Activated naive CD8-positive, alpha-beta T cell treated with anti-CD3 and anti-CD28 coated beads for 36 hours (primary cell): ENCODE results near the gene KRTAP4-5. TPM values are rescaled to one million over a fixed set of nuclear protein-coding genes. Genes with fewer than 3 reads are reported as not detected.
"Not testable (repeated sequence)": the region's sequence is repeated elsewhere in the genome, so short reads cannot be mapped to it uniquely, and the experiment has no call there.

Source experiments
- DNase-seq: peaks from one replicate; pipeline ENCODE4 v3.0.0; 2021
- H3K27ac Mint-ChIP-seq: one replicate; pipeline ENCODE4 v1.8.0; 2022; ENCODE audit warnings: mild to moderate bottlenecking, moderate library complexity, mixed read lengths
- H3K27me3 Mint-ChIP-seq: one replicate; pipeline ENCODE4 v1.8.0; 2022; ENCODE audit warnings: mild to moderate bottlenecking, mixed read lengths
- H3K36me3 Mint-ChIP-seq: one replicate; pipeline ENCODE4 v1.8.0; 2021; ENCODE audit warnings: mild to moderate bottlenecking, mixed read lengths
- H3K4me1 Mint-ChIP-seq: one replicate; pipeline ENCODE4 v1.8.0; 2021; ENCODE audit warnings: mixed read lengths
- H3K4me3 Mint-ChIP-seq: one replicate; pipeline ENCODE4 v1.8.0; 2022; ENCODE audit warnings: mild to moderate bottlenecking, moderate library complexity, mixed read lengths
- H3K9me3 Mint-ChIP-seq: one replicate; pipeline ENCODE4 v1.8.0; 2022; ENCODE audit warnings: mixed read lengths
- total RNA-seq, 2 experiments: library from RNA; stranded (reverse); gene quantifications; one replicate each; pipeline ENCODE4 v1.2.3, GENCODE V29; 2021

The KRTAP4-5 gene
- total RNA-seq, 2 experiments from 2014 or later = not detected

- no peak for DNase-seq
- no peak overlapping the region for H3K4me3 Mint-ChIP-seq
Measured at GRCh38 chr17:41127371-41127770, 22.3 kb downstream of the KRTAP4-5 start.

DNA sequence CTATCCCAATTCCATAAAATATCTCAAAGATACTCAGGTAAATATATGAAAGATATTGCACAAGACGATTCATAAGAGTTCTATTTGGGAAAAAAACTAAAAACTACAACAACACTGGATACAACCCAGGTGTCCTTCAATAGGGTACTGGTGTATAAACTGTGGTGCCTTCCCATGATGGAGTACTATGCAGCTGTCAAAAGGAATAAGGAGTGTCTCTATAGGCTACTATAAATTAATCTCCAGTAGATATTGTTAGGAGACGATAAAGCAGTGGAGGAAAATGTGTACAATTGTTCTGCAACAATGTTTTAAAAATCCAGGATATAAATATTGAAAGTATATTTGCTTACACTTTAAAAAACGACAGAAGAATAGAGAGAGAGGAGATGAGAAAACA is 23.2 kb downstream of the KRTAP4-5 start:
- Mint-ChIP-seq H3K4me3 (no peak overlapping the region), H3K4me1 (peaks cover 31% of the 10 kb centered on the region), H3K27me3 (no peaks in the 10 kb centered on the region), H3K9me3 (peaks cover 19% of the 10 kb centered on the region), H3K36me3 (peaks cover 4% of the 10 kb centered on the region), H3K27ac (no peak overlapping the region)
- no peak for DNase-seq

More at GRCh38 chr17:41127371-41127770, 22.3 kb downstream of the KRTAP4-5 start:
- Mint-ChIP-seq H3K36me3 (peaks cover 4% of the 10 kb centered on the region), H3K27ac (no peak overlapping the region), H3K9me3 (peaks cover 18% of the 10 kb centered on the region), H3K4me1 (peaks cover 40% of the 10 kb centered on the region), H3K27me3 (no peaks in the 10 kb centered on the region)

- no peak for DNase-seq
- Mint-ChIP-seq H3K36me3 (peaks cover 7% of the 10 kb centered on the region), H3K4me3 (no peak overlapping the region), H3K27me3 (no peaks in the 10 kb centered on the region), H3K27ac (no peak overlapping the region), H3K4me1 (peaks cover 36% of the 10 kb centered on the region), H3K9me3 (peaks cover 19% of the 10 kb centered on the region)
Measured at GRCh38 chr17:41125064-41125463, 24.6 kb downstream of the KRTAP4-5 start.

DNA sequence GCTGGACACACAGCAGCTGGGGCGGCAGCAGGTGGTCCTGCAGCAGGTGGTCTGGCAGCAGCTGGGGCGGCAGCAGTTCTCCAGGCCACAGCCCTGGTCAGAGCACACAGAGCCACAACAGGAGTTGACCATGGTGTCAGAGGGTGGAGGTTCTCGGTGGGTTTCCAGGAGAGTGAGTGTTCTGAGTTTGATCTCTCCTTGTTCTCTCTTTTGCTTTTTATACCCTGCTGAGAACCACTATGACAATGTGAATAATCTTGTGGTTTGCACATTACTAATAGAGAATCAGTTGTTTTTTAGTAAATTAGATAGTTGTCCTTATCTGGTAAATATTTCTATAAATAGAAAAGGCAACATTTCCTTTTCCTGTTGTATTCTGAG is 25.6 kb downstream of the KRTAP4-5 start, which contains the start of gene KRTAP4-12:
Gene KRTAP4-12 (minus strand): TSS at position 192 of the 381 bp plus-strand sequence. CDS start 60 bp downstream, at position 132.
- not testable (repeated sequence) for DNase-seq, H3K27me3 Mint-ChIP-seq, H3K4me3 Mint-ChIP-seq, H3K36me3 Mint-ChIP-seq
- Mint-ChIP-seq H3K9me3 (peaks cover 16% of the 10 kb centered on the region), H3K4me1 (peaks cover 37% of the 10 kb centered on the region), H3K27ac (peak within 1 kb of the TSS; percentile 4)

GRCh38 chr17:41123292-41123990 is 26.2 kb downstream of the KRTAP4-5 start:
- H3K9me3 Mint-ChIP-seq = peaks cover 12% of the 10 kb centered on the region
- peak overlapping the region; percentile 4 for H3K27ac Mint-ChIP-seq
- H3K27me3 Mint-ChIP-seq, H3K36me3 Mint-ChIP-seq, DNase-seq, H3K4me3 Mint-ChIP-seq: not testable (repeated sequence)
- H3K4me1 Mint-ChIP-seq = peaks cover 40% of the 10 kb centered on the region

GRCh38 chr17:41121742-41122141 is 27.9 kb downstream of the KRTAP4-5 start:
- no peak for DNase-seq
- Mint-ChIP-seq H3K4me1 (peaks cover 40% of the 10 kb centered on the region), H3K4me3 (no peak overlapping the region), H3K27ac (no peak overlapping the region), H3K9me3 (peaks cover 12% of the 10 kb centered on the region), H3K27me3 (no peaks in the 10 kb centered on the region), H3K36me3 (peaks cover 7% of the 10 kb centered on the region)

- H3K27me3 Mint-ChIP-seq, DNase-seq, H3K9me3 Mint-ChIP-seq, H3K36me3 Mint-ChIP-seq, H3K4me3 Mint-ChIP-seq: not testable (repeated sequence)
- peaks cover 33% of the 10 kb centered on the region for H3K4me1 Mint-ChIP-seq
- peak overlapping the region; percentile 68 for H3K27ac Mint-ChIP-seq
Measured at GRCh38 chr17:41119696-41120690, 29.6 kb downstream of the KRTAP4-5 start.

DNA sequence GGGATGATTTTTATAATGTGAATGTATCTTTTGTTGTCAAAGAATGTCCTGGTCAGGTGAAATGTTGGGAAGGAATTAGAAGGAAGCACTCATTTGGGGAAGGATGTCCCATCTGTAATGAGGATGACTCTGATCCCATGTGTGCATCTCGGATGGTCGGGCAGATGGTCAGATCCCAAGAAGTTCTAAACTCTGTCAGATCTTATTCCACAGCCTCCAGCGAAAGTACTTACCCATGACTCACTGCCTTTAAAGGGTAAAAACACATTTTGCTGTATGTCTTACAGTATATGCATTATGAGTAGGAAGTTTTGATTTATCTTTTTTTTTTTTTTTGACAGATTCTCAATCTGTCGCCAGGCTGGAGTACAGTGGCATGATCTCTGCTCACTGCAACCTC is 30.9 kb downstream of the KRTAP4-5 start:
- Mint-ChIP-seq H3K4me1 (peaks cover 23% of the 10 kb centered on the region), H3K36me3 (peaks cover 7% of the 10 kb centered on the region), H3K4me3 (no peak overlapping the region), H3K27ac (no peak overlapping the region), H3K9me3 (peaks cover 6% of the 10 kb centered on the region), H3K27me3 (no peaks in the 10 kb centered on the region)
- no peak for DNase-seq

DNA sequence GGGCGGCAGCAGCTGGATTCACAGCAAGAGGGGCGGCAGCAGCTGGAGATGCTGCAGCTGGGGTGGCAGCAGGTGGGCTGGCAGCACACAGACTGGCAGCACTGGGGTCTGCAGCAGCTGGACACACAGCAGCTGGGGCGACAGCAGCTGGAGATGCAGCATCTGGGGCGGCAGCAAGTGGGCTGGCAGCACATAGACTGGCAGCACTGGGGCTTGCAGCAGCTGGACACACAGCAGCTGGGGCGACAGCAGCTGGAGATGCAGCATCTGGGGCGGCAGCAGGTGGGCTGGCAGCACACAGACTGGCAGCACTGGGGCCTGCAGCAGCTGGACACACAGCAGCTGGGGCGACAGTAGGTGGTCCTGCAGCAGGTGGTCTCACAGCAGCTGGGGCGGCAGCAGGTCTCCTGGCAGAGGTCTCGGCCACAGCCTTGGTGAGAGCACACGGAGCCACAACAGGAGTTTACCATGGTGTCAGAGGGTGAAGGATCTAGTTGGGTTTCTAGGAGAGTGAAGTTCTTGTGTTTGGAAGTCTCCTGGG is 31.7 kb downstream of the KRTAP4-5 start, which contains the start of gene KRTAP4-11:
Gene KRTAP4-11 (minus strand): TSS at position 528 of the 541 bp plus-strand sequence. CDS start 58 bp downstream, at position 470.
- H3K9me3 Mint-ChIP-seq, H3K27ac Mint-ChIP-seq, DNase-seq, H3K4me3 Mint-ChIP-seq, H3K27me3 Mint-ChIP-seq, H3K36me3 Mint-ChIP-seq: not testable (repeated sequence)
- H3K4me1 Mint-ChIP-seq = peaks cover 18% of the 10 kb centered on the region

- H3K36me3 Mint-ChIP-seq = peaks cover 3% of the 10 kb centered on the region
- H3K4me1 Mint-ChIP-seq = peaks cover 18% of the 10 kb centered on the region
- H3K9me3 Mint-ChIP-seq = peaks cover 5% of the 10 kb centered on the region
- H3K27ac Mint-ChIP-seq = no peak overlapping the region
- no peak for DNase-seq
- H3K27me3 Mint-ChIP-seq = no peaks in the 10 kb centered on the region
- no peak overlapping the region for H3K4me3 Mint-ChIP-seq
Measured at GRCh38 chr17:41116297-41116696, 33.3 kb downstream of the KRTAP4-5 start.

DNA sequence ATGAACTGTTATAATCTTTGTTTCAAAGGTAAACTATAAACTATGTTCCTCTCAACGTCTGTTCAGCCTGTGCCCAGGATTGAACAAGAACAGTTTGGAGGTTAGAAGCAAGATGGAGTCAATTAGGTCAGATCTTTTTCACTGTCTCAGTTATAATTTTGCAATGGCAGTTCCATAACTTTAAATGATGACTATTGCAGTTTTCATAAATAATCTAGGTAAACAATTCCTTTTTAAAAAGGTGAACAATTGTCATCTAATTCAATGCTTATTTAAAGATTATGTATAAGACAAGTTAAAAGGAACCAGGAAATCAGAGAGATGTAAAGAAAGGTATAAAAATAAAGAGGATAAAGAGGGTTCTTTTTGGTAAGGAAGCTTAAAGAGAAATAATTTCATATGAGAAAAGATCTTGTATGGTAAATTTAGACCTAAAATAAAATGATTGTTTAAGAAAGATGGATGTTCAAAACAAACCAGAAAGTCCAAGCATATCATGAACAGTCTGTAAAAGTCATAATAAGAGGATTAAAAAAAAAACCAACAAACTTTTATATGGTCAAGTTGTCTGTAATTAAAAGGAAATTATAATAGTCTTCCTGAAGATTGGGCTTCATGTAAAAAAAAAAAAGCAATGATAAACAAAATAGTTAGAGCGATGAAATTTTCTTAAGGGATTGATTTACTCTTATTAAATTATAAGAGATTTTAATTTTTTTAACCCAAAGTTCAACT is 38.3 kb downstream of the KRTAP4-5 start:
- Mint-ChIP-seq H3K27me3 (no peaks in the 10 kb centered on the region), H3K4me1 (peaks cover 13% of the 10 kb centered on the region), H3K27ac (no peak overlapping the region), H3K9me3 (peaks cover 7% of the 10 kb centered on the region), H3K36me3 (no peaks in the 10 kb centered on the region), H3K4me3 (no peak overlapping the region)
- DNase-seq = no peak

DNA sequence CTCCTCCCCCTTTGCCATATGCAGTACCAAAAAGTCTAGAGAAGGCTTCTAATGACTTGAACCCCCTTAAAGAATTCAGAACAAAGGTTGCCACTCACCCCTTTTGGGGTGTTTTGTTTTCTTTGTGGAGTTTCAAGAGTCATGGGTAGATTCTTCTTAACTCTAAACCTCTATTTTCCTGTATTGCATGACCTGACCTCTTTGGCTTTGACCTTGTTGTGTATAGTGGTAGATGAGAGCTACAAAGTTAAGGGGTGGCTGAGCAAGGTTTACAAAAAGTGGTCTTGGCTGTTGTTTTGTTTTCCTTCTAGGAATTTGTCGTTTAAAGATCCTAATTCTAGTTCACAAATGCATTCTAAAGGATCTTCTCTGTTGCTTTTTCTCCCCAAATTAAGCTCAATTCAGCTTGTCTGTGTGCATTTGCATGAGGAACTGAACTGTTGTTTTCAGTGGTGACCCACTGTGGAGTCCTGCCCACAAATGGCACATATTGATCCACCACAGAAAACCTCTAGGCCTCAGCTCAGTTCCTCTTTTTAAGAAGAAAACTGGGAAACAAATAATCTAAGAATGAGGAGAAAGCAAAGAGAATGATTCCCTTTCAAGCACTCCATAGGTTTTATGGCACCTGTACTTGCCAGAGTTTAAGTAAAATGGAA is 40.8 kb downstream of the KRTAP4-5 start:
- H3K9me3 Mint-ChIP-seq, H3K27ac Mint-ChIP-seq, H3K4me3 Mint-ChIP-seq, H3K36me3 Mint-ChIP-seq, H3K27me3 Mint-ChIP-seq, DNase-seq: not testable (repeated sequence)
- H3K4me1 Mint-ChIP-seq = peaks cover 13% of the 10 kb centered on the region

DNA sequence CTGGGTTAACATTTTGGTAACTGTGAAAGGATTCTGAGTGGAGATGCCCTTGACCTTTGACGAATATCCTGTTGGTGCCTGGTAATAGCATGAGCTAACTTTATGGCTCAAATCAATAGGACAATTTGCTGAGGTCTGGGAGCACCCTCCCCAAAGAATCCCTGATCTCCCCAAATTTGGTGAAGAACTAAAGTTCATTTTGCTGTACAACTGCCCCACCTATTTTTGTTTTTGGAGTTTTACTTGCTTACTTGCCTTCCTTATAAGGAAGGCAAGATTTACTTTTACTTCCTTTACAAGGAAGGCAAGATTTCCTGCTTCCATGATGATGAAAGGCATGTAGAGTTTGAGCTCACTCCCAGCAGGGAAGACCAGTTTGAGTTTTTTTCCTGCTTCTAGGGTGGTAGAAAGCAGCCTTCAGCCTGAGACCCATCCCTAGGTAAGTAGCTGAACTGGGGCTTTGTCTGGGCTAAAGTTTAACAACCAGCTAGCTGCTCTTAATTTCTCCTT is 41.6 kb downstream of the KRTAP4-5 start:
- Mint-ChIP-seq H3K9me3 (peaks cover 7% of the 10 kb centered on the region), H3K4me3 (no peak overlapping the region), H3K36me3 (no peaks in the 10 kb centered on the region), H3K27me3 (peaks cover 3% of the 10 kb centered on the region), H3K4me1 (peaks cover 13% of the 10 kb centered on the region), H3K27ac (no peak overlapping the region)
- DNase-seq = no peak

GRCh38 chr17:41105347-41105746 is 44.3 kb downstream of the KRTAP4-5 start, which contains the start of gene KRTAP4-9:
Gene KRTAP4-9 (plus strand): TSS chr17:41105389. CDS start chr17:41105389, 0 bp downstream.
- not testable (repeated sequence) for H3K36me3 Mint-ChIP-seq, H3K27ac Mint-ChIP-seq, H3K4me3 Mint-ChIP-seq, H3K27me3 Mint-ChIP-seq, H3K9me3 Mint-ChIP-seq, DNase-seq
- H3K4me1 Mint-ChIP-seq = peaks cover 14% of the 10 kb centered on the region
